OCI-LY1 (cell line): ENCODE data around the gene ASCC1.

ENCODE experiments used
- H2AFZ ChIP-seq: fragments of 200-600 bp; sonication (generic), shearing (Covaris generic); 2 replicates; pipeline ENCODE4 v1.6.0; 2014; ENCODE audit warnings: antibody characterized with exemption, mild to moderate bottlenecking, low read length
- H3F3A ChIP-seq: fragments of 200-600 bp; sonication (generic), shearing (Covaris generic); 2 replicates; pipeline ENCODE4 v1.6.0; 2014; ENCODE audit warnings: mild to moderate bottlenecking, antibody characterized with exemption, low read length, moderate library complexity; ENCODE audit not compliant: insufficient read depth
- H3K27ac ChIP-seq: fragments of 200-600 bp; sonication (generic); 2 replicates; pipeline ENCODE4 v1.5.1; 2014; ENCODE audit warnings: low read length, mixed run types, mild to moderate bottlenecking, low read depth; ENCODE audit not compliant: poor library complexity, severe bottlenecking
- H3K27me3 ChIP-seq: fragments of 200-600 bp; sonication (generic); 2 replicates; pipeline ENCODE4 v1.6.0; 2014; ENCODE audit warnings: antibody characterized with exemption, mild to moderate bottlenecking, low read length, moderate library complexity; ENCODE audit not compliant: insufficient read depth
- H3K36me3 ChIP-seq: fragments of 200-600 bp; sonication (generic); 2 replicates; pipeline ENCODE4 v1.6.1; 2014; ENCODE audit warnings: mild to moderate bottlenecking, antibody characterized with exemption, low read length, moderate library complexity, mixed read lengths; ENCODE audit not compliant: insufficient read depth
- H3K4me1 ChIP-seq: fragments of 200-600 bp; sonication (generic); 2 replicates; pipeline ENCODE4 v1.5.1; 2014; ENCODE audit warnings: mild to moderate bottlenecking, low read length, moderate library complexity; ENCODE audit not compliant: insufficient read depth, severe bottlenecking
- H3K4me2 ChIP-seq: fragments of 200-600 bp; sonication (generic), shearing (Covaris generic); 2 replicates; pipeline ENCODE4 v1.6.1; 2014; ENCODE audit warnings: low read length
- H3K4me3 ChIP-seq: fragments of 200-600 bp; sonication (generic); 2 replicates; pipeline ENCODE4 v1.5.1; 2014; ENCODE audit warnings: low read length, low read depth, mild to moderate bottlenecking, mixed read lengths; ENCODE audit not compliant: poor library complexity, severe bottlenecking
- H3K79me2 ChIP-seq: fragments of 200-600 bp; shearing (Covaris generic); 2 replicates; pipeline ENCODE4 v1.6.1; 2016; ENCODE audit warnings: mixed run types, low read length, mixed read lengths; ENCODE audit not compliant: insufficient read depth
- H3K9ac ChIP-seq: fragments of 200-600 bp; sonication (generic), shearing (Covaris generic); 2 replicates; pipeline ENCODE4 v1.6.1; 2014; ENCODE audit warnings: mild to moderate bottlenecking, low read length, mixed read lengths
- H3K9me2 ChIP-seq: fragments of 200-600 bp; sonication (generic), shearing (Covaris generic); 2 replicates; pipeline ENCODE4 v1.6.1; 2014; ENCODE audit warnings: low read depth, mild to moderate bottlenecking, low read length, mixed read lengths
- H3K9me3 ChIP-seq: fragments of 200-600 bp; shearing (Covaris generic); 2 replicates; pipeline ENCODE4 v1.6.1; 2014; ENCODE audit warnings: low read length, mixed read lengths
- H4K20me1 ChIP-seq: fragments of 200-600 bp; sonication (generic), shearing (Covaris generic); 2 replicates; pipeline ENCODE4 v1.6.0; 2016; ENCODE audit warnings: mild to moderate bottlenecking, low read length; ENCODE audit not compliant: insufficient read depth
- EZH2 ChIP-seq: fragments of 200-600 bp; sonication (generic), shearing (Covaris generic); IDR thresholded peaks from 2 replicates; pipeline ENCODE4 v1.8.0; 2017; ENCODE audit warnings: borderline replicate concordance, mixed run types, mild to moderate bottlenecking, antibody characterized with exemption, low read length, moderate library complexity, mixed read lengths
- TF ChIP-seq, protein P1 (sequence below): fragments of 200-600 bp; sonication (generic), shearing (Covaris generic); IDR thresholded peaks from 2 replicates; pipeline ENCODE4 v1.5.1; 2017; ENCODE audit warnings: mild to moderate bottlenecking, antibody characterized with exemption, low read length, moderate library complexity, mixed read lengths

ASCC1 gene

DNA sequence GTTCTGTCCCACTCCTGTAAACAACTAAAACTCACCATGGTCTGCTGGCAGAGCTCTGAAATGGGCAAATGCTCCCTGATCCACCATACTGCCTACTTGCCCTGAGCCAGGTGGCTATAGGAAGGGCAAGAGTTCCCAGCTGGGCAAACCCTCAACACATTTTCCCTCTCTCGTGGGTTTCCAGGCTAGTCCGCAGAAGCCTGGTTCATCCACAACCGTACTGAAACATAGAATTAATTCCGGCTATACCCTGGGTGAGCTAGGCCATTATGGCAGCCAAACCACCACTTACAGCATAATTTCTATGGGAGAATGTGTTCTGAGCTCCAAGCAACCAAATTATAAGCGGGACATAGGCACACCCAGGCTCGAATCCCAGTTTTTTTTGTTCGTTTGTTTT is 37.5 kb upstream of the ASCC1 start:
- Histone ChIP-seq H3K27me3 (no peaks in the 10 kb centered on the region), H3K9ac (no peak overlapping the region), H3K4me1 (peaks cover 46% of the 10 kb centered on the region), H3K9me2 (no peaks in the 10 kb centered on the region), H3F3A (peaks cover 6% of the 10 kb centered on the region; the same call in 1 of the 2 replicates), H3K9me3 (no peaks in the 10 kb centered on the region), H2AFZ (no peak overlapping the region), H3K36me3 (no peaks in the 10 kb centered on the region), H3K4me3 (no peak overlapping the region), H3K79me2 (no peaks in the 10 kb centered on the region), H3K4me2 (no peak overlapping the region), H4K20me1 (no peaks in the 10 kb centered on the region), H3K27ac (peak overlapping the region; percentile 82)
- no peak for TF ChIP-seq EZH2
- TF ChIP-seq, protein P1, sequence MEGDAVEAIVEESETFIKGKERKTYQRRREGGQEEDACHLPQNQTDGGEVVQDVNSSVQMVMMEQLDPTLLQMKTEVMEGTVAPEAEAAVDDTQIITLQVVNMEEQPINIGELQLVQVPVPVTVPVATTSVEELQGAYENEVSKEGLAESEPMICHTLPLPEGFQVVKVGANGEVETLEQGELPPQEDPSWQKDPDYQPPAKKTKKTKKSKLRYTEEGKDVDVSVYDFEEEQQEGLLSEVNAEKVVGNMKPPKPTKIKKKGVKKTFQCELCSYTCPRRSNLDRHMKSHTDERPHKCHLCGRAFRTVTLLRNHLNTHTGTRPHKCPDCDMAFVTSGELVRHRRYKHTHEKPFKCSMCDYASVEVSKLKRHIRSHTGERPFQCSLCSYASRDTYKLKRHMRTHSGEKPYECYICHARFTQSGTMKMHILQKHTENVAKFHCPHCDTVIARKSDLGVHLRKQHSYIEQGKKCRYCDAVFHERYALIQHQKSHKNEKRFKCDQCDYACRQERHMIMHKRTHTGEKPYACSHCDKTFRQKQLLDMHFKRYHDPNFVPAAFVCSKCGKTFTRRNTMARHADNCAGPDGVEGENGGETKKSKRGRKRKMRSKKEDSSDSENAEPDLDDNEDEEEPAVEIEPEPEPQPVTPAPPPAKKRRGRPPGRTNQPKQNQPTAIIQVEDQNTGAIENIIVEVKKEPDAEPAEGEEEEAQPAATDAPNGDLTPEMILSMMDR, result no peak

DNA sequence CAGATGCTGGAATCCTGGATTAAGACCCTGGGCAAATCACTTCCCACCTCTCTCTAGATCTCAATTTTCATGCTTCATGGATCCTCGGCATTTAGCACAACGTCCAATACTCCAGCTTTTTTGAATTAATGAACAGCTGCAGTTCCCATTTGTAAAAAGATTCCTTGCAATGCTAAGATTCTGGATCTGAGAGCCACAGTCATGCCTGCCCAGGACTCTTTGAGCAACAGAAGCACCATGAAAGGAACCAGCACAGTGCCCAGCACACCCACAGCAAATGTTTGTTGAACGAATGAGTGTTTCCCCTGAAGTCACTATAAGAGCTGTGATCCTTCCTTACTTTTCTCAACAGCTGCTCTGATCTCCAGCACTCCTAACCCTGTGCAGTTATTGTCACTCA is 36.9 kb upstream of the ASCC1 start:
- Histone ChIP-seq H3K27ac (peak overlapping the region; percentile 82), H3K4me2 (no peak overlapping the region), H3K9me2 (no peaks in the 10 kb centered on the region), H3K27me3 (no peaks in the 10 kb centered on the region), H3F3A (peaks cover 12% of the 10 kb centered on the region), H3K4me1 (peaks cover 53% of the 10 kb centered on the region), H2AFZ (no peak overlapping the region), H3K9ac (no peak overlapping the region), H3K4me3 (no peak overlapping the region), H3K9me3 (no peaks in the 10 kb centered on the region), H3K79me2 (no peaks in the 10 kb centered on the region), H3K36me3 (no peaks in the 10 kb centered on the region), H4K20me1 (no peaks in the 10 kb centered on the region)
- TF ChIP-seq, protein P1, result no peak
- no peak for TF ChIP-seq EZH2

DNA sequence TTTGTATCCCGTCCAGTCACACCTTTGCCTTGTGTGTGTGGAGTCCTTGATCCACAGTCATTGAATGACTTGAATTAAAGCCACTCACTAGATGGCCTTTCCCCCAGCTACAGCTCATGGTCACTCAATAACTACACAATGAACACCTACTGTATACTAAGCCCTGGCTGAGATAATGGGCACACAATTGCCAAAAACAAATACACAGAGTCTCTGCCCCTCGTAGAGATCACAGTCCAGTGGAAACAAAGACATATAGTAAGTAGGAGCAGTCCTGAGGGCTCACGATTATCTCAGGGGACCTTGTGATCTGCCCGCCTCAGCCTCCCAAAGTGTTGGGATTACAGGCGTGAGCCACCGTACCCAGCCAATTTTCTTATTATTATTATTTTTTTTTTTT is 35.6 kb upstream of the ASCC1 start:
- Histone ChIP-seq H3K9ac (no peak overlapping the region), H2AFZ (no peak overlapping the region), H3K79me2 (no peaks in the 10 kb centered on the region), H3K9me3 (no peaks in the 10 kb centered on the region), H3K4me3 (no peak overlapping the region), H4K20me1 (no peaks in the 10 kb centered on the region), H3K27me3 (no peaks in the 10 kb centered on the region), H3K36me3 (no peaks in the 10 kb centered on the region), H3F3A (peaks cover 15% of the 10 kb centered on the region), H3K9me2 (no peaks in the 10 kb centered on the region), H3K4me1 (peaks cover 56% of the 10 kb centered on the region), H3K4me2 (no peak overlapping the region), H3K27ac (peak overlapping the region; percentile 15)
- no peak for TF ChIP-seq EZH2
- TF ChIP-seq, protein P1, result no peak
